MM.1S (cell line): ENCODE measurements around the gene TGM3.

Experiments used
- CTCF ChIP-seq: fragments of 300-600 bp; sonication (generic); IDR thresholded peaks from 2 replicates; pipeline ENCODE4 v1.5.1; 2016; ENCODE audit warnings: antibody characterized with exemption, low read length, mixed read lengths
- EZH2phosphoT487 ChIP-seq: fragments of 300-600 bp; sonication (generic); IDR thresholded peaks from 2 replicates; pipeline ENCODE4 v1.6.1; 2018; ENCODE audit warnings: antibody characterized with exemption, low read length

GRCh38 chr20:2302384-2303060 lies 6.7 kb downstream of the TGM3 start:
- TF ChIP-seq EZH2phosphoT487 (no peak), CTCF (no peak)
